Smooth muscle cell (in vitro differentiated cells): ENCODE results near the gene MANEAL. TPM values are rescaled to one million over a fixed set of nuclear protein-coding genes. Genes with fewer than 3 reads are reported as not detected.

Source experiments
- DNase-seq: peaks from one replicate; lab custom pipeline; 2025; ENCODE audit not compliant: unreplicated experiment; lab: John Stamatoyannopoulos, UW
- H2AFZ ChIP-seq: fragments of 200-600 bp; sonication (generic); 2 replicates; pipeline ENCODE4 v1.6.0; 2016; ENCODE audit warnings: antibody characterized with exemption, low read depth, mild to moderate bottlenecking
- H3F3A ChIP-seq: fragments of 200-600 bp; sonication (generic); 2 replicates; pipeline ENCODE4 v1.6.0; 2017; ENCODE audit warnings: antibody characterized with exemption, low read depth
- H3K27ac ChIP-seq: fragments of 200-600 bp; sonication (generic); 2 replicates; pipeline ENCODE4 v1.5.1; 2016; ENCODE audit warnings: low read depth, mild to moderate bottlenecking
- H3K27me3 ChIP-seq: fragments of 200-600 bp; sonication (generic); 2 replicates; pipeline ENCODE4 v1.6.1; 2016; ENCODE audit warnings: low read depth, mild to moderate bottlenecking
- H3K36me3 ChIP-seq: fragments of 200-600 bp; sonication (generic); 2 replicates; pipeline ENCODE4 v1.5.1; 2016; ENCODE audit warnings: low read depth
- H3K4me1 ChIP-seq: fragments of 200-600 bp; sonication (generic); 2 replicates; pipeline ENCODE4 v1.5.1; 2016; ENCODE audit warnings: low read depth
- H3K4me2 ChIP-seq: fragments of 200-600 bp; sonication (generic); 2 replicates; pipeline ENCODE4 v1.6.0; 2016; ENCODE audit warnings: mild to moderate bottlenecking
- H3K4me3 ChIP-seq: fragments of 200-600 bp; sonication (generic); 2 replicates; pipeline ENCODE4 v1.5.1; 2016; ENCODE audit warnings: mild to moderate bottlenecking
- H3K79me2 ChIP-seq: fragments of 200-600 bp; sonication (generic); 2 replicates; pipeline ENCODE4 v1.6.0; 2016; ENCODE audit warnings: low read depth, mild to moderate bottlenecking
- H3K9ac ChIP-seq: fragments of 200-600 bp; sonication (generic); 2 replicates; pipeline ENCODE4 v1.6.0; 2016; ENCODE audit warnings: low read depth
- H3K9me3 ChIP-seq: fragments of 200-600 bp; sonication (generic); replicated peaks from 2 replicates; pipeline ENCODE4 v1.5.1; 2016; ENCODE audit warnings: low read depth
- H4K20me1 ChIP-seq: fragments of 200-600 bp; sonication (generic); 2 replicates; pipeline ENCODE4 v1.6.0; 2016; ENCODE audit warnings: low read depth
- WGBS: methylation state at CpG from one replicate; pipeline ENCODE4 v1.1.7; 2016; ENCODE audit warnings: low lambda C conversion rate; 5-methylcytosine and 5-hydroxymethylcytosine counted together
- polyA plus RNA-seq: library from polyadenylated mRNA; unstranded; fragments of >200 nt; fragmentation: Nextera tagmentation; extraction: Ambion mirVana; gene quantifications from 2 replicates; pipeline ENCODE4 v1.2.1, GENCODE V29; 2016
- total RNA-seq: library from RNA; depleted of rRNA; stranded (reverse); fragments of >200 nt; gene quantifications from 2 replicates; pipeline ENCODE4 v1.2.3, GENCODE V29; 2014
- TF ChIP-seq, protein P1 (sequence below): fragments of 200-600 bp; sonication (generic); IDR thresholded peaks from 2 replicates; pipeline ENCODE4 v1.5.1; 2017; ENCODE audit warnings: borderline replicate concordance, mild to moderate bottlenecking, antibody characterized with exemption; ENCODE audit not compliant: insufficient read depth, poor library complexity, severe bottlenecking

Gene MANEAL
- total and polyA plus RNA-seq, 2 experiments from 2014 or later: 0.61 TPM; not detected in 1

DNA sequence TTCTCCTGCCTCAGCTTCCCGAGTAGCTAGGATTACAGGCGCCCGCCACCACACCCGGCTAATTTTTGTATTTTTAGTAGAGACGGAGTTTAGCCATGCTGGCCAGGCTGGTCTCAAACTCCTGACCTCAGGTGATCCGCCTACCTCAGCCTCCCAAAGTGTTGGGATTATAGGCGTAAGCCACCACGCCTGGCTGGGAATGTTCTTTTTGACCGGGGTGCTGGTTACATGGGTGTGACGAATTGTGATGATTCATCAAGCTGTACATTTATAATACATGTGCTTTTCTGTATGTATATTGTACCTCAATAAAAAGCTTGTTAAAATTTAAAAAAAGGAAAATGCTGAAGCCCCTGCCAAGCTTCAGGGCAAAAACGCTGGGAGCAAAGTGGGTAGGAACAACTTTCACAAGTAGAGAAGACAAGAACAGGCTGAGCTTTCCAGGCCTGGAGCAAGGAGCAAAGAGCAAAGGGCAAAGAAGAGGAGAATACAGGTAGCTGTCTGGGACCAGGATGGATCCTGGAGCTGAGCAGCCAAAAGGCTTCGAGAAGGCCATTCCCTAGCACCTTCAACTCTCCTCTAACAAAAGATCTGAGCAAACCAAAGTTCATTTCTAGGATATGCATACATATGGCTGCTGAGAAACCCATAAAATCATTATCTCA lies 34.9 kb downstream of the MANEAL start:
- H3K27ac ChIP-seq: no peak overlapping the region
- WGBS: 99% methylated on average over 12 of the region's 12 CpGs

DNA sequence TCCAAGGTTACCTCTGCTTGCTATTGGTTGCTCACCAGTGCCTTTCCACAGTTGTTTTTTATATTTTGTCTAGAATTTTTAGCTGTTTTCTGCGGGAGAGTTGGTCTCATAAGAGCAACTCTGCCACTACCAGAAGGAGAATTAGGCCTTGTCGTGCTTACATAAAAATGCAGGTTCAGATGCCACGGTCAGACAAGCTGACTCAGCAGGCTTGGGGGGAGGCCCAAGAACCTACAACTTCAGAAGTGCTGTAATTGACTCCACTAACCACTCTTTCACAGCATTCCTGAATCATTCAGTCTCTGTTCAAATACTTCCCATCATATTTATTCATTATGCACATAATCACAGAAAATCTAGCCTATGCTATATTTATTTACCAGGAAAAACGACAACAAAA lies 37.5 kb downstream of the MANEAL start:
- TF ChIP-seq, protein P1, sequence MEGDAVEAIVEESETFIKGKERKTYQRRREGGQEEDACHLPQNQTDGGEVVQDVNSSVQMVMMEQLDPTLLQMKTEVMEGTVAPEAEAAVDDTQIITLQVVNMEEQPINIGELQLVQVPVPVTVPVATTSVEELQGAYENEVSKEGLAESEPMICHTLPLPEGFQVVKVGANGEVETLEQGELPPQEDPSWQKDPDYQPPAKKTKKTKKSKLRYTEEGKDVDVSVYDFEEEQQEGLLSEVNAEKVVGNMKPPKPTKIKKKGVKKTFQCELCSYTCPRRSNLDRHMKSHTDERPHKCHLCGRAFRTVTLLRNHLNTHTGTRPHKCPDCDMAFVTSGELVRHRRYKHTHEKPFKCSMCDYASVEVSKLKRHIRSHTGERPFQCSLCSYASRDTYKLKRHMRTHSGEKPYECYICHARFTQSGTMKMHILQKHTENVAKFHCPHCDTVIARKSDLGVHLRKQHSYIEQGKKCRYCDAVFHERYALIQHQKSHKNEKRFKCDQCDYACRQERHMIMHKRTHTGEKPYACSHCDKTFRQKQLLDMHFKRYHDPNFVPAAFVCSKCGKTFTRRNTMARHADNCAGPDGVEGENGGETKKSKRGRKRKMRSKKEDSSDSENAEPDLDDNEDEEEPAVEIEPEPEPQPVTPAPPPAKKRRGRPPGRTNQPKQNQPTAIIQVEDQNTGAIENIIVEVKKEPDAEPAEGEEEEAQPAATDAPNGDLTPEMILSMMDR: no peak
- no peak overlapping the region for H3K4me2 ChIP-seq

More for the DNA sequence above, 34.9 kb downstream of the MANEAL start:
- Histone ChIP-seq H4K20me1 (no peaks in the 10 kb centered on the region), H3F3A (no peaks in the 10 kb centered on the region), H3K9me3 (no peaks in the 10 kb centered on the region), H2AFZ (no peak overlapping the region), H3K4me1 (no peaks in the 10 kb centered on the region), H3K79me2 (no peaks in the 10 kb centered on the region), H3K9ac (no peak overlapping the region), H3K4me3 (no peak overlapping the region), H3K4me2 (no peak overlapping the region), H3K36me3 (peaks cover 16% of the 10 kb centered on the region), H3K27me3 (no peaks in the 10 kb centered on the region)
- TF ChIP-seq, protein P1: no peak
- no peak for DNase-seq

DNA sequence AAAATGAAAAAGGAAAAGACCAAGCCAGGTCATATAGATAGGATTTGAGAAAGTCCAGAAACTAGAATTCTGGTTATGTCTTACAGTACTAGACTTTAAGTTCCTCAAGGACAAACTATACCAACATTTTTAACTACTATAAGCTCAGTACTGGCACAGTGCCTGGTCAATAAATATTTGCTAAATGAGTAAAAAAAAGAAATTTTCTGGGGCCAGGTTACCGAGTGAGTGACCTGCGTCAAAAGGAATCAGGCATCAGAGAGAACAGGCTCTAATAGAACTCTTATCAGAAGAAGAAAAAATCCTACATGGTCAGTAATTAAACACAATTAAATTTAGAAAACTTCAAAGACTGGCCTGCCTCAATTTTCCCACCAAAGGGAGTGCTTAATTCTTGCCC lies 38.2 kb downstream of the MANEAL start:
- Histone ChIP-seq H3K4me3 (no peak overlapping the region), H2AFZ (no peak overlapping the region), H3K27me3 (no peaks in the 10 kb centered on the region), H4K20me1 (no peaks in the 10 kb centered on the region), H3K9ac (no peak overlapping the region), H3K4me1 (no peaks in the 10 kb centered on the region), H3K27ac (no peak overlapping the region), H3K79me2 (no peaks in the 10 kb centered on the region), H3K9me3 (no peaks in the 10 kb centered on the region), H3K36me3 (peaks cover 27% of the 10 kb centered on the region), H3F3A (no peaks in the 10 kb centered on the region), H3K4me2 (no peak overlapping the region)
- TF ChIP-seq, protein P1: no peak
- WGBS: 100% methylated on average over 2 of the region's 2 CpGs
- DNase-seq: no peak

More for the DNA sequence above, 37.5 kb downstream of the MANEAL start:
- no peaks in the 10 kb centered on the region for H3K9me3 ChIP-seq
- H3K79me2 ChIP-seq: no peaks in the 10 kb centered on the region
- H3F3A ChIP-seq: no peaks in the 10 kb centered on the region
- WGBS: 98% methylated on average over 4 of the region's 4 CpGs
- H3K4me3 ChIP-seq: no peak overlapping the region
- H3K36me3 ChIP-seq: peaks cover 25% of the 10 kb centered on the region
- no peak overlapping the region for H2AFZ ChIP-seq
- H3K27me3 ChIP-seq: no peaks in the 10 kb centered on the region
- H3K9ac ChIP-seq: no peak overlapping the region
- H4K20me1 ChIP-seq: no peaks in the 10 kb centered on the region
- DNase-seq: no peak
- no peaks in the 10 kb centered on the region for H3K4me1 ChIP-seq
- H3K27ac ChIP-seq: no peak overlapping the region

DNA sequence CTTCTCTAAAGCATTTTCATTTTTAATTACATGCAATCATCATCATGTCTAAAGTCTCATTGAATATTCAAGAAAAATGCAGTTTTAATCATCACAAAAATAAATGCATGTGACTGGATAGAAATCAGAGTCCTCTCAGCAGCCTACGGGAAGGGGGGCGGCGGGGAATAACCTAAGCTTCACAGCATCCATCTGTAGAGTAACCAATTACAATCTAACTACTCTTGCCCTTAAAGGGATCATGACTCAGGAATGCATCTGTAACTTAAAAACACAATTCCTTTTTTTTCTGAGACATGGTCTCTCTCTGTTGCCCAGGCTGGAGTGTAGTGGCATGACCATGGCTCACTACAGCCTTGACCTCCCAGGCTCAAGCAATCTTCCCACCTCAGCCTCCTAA lies 43.1 kb downstream of the MANEAL start:
- H3K27ac ChIP-seq: no peak overlapping the region
- peaks cover under 1% of the 10 kb centered on the region for H3K79me2 ChIP-seq
- DNase-seq: no peak
- H3K36me3 ChIP-seq: peaks cover 18% of the 10 kb centered on the region
- H4K20me1 ChIP-seq: peaks cover 3% of the 10 kb centered on the region
- H3K4me3 ChIP-seq: no peak overlapping the region
- no peaks in the 10 kb centered on the region for H3K27me3 ChIP-seq
- no peak overlapping the region for H3K9ac ChIP-seq
- H3F3A ChIP-seq: no peaks in the 10 kb centered on the region
- no peak overlapping the region for H2AFZ ChIP-seq
- H3K4me1 ChIP-seq: no peaks in the 10 kb centered on the region
- no peaks in the 10 kb centered on the region for H3K9me3 ChIP-seq
- TF ChIP-seq, protein P1: no peak
- WGBS: 62% methylated on average over 3 of the region's 3 CpGs
- no peak overlapping the region for H3K4me2 ChIP-seq
